CD4-positive, alpha-beta T cell treated with Interleukin-15 for 1 hour (primary cell): ENCODE results near the gene ZNF277.

Experiments
- DNase-seq: peaks from one replicate; pipeline ENCODE4 v3.0.0-alpha.2; 2020

Gene ZNF277, protein sequence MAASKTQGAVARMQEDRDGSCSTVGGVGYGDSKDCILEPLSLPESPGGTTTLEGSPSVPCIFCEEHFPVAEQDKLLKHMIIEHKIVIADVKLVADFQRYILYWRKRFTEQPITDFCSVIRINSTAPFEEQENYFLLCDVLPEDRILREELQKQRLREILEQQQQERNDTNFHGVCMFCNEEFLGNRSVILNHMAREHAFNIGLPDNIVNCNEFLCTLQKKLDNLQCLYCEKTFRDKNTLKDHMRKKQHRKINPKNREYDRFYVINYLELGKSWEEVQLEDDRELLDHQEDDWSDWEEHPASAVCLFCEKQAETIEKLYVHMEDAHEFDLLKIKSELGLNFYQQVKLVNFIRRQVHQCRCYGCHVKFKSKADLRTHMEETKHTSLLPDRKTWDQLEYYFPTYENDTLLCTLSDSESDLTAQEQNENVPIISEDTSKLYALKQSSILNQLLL

GRCh38 chr7:112206238-112206990 lies at the start of gene ZNF277, which contains the start of gene DOCK4:
Gene ZNF277, plus strand, starts transcription at chr7:112206695. Its CDS starts 22 bp downstream, at chr7:112206717.
Gene DOCK4, minus strand, starts transcription at chr7:112206399. Its CDS starts 261 bp downstream, at chr7:112206138.
- DNase-seq = peak; percentile 97

DNA sequence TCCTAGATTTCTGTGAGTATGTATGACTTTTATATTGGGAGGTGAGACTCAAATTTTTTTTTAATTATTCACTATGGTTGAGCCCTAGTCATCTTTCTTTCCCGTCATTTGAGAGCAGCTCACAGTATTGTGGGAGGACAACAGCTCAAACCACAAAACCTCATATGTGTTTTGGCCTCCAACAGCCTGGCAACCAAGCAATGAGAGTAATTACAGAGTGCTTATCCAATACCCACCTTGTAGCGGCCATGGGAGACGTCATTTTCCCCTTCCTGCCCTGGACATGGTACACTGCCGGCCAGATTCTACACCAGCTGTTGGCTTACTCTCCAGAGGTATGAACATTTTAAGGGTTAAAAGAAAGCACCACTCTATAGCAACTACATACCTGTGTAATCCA lies 49.4 kb upstream of the ZNF277 start:
- no peak for DNase-seq

- DNase-seq = no peak
Observed at GRCh38 chr7:112159351-112159750, 47.1 kb upstream of the ZNF277 start.

DNA sequence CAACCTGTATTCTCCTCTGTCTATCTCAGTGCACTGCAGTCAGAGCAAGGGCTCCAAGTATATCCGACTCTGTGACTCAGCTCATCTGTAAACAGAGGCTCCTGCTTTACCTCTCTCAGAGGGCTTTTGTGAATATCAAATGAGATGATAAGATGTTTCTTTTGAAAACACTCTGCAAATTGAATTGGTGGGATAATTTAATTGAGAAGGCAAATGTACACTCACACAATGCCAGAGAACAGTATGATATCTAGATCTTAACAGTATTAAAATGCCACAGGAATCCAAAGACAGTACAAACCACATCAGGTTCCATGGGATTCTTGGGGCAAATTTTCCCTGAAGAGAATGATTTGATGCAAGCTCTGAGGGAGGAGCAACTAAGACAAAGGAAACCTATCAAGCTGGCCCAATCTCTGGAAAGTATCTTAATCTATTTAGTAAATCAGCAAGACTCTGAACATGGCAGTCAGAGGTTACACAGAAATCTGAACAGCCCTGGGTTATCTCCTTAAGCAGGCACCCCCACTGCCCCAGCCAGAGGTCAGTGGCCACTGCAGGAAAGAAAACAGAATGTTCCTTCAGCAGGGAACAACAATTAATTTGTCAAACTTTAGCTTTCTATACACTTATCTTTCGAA lies 46.2 kb upstream of the ZNF277 start:
- no peak for DNase-seq

DNA sequence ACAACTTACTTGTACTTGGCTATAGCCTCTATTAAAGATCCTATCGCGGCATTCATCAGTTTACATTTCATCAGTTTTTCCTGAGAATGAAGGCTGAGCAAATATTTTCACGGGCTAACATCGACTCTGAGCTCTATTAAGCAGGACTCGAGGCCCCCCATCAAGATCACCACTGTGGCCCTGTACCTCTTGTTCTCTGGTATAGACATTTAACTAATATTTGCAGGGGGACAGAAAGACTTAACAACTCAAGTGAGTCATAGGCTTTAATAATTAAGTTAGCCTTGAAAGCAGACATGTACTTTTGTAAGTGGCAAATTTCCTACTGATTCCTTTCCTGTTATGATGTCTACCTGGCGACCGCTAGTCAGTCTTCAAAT lies 45.7 kb upstream of the ZNF277 start:
- DNase-seq = no peak

DNA sequence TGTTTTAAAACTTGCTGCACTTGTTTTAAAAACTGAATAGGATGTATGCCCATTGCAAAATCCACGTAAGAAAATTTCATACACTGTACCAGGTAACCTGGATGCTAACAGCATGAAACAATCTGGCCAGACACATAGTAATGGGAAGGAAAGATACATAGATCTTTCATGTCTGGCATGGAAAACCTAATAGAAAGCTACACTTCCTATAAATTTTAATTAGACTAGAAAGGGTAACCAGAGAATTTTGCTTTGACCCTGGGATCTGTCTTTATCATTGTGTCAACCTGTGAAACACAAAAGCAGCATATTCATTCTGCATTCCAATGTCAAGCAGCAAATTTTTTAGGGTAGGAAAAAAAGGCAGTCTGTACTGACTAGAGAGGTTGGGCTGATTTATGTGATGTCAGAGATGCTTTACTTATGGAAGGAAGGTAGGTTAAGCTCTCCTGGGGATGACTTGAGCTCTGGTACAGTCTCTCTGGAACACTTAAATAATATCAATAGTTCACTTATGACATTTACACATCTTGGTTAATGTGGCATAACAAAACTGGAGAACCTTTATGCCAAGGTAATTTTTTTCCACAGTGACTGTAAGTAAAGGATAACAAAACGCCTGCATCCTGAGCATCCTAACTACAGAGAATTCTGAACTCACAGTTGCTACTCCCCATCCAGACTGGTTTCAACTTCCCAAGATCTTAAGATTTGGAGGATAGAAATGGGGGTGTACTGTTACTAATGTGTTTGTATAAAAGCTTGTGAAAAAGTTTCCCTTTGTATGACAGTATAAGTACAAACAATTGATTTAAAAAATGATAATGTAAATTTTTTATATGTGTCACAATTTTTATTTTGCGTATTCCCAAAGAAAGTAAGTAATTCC lies 45.0 kb upstream of the ZNF277 start:
- no peak for DNase-seq

- no peak for DNase-seq
Observed at GRCh38 chr7:112162142-112162766, 44.2 kb upstream of the ZNF277 start.

DNA sequence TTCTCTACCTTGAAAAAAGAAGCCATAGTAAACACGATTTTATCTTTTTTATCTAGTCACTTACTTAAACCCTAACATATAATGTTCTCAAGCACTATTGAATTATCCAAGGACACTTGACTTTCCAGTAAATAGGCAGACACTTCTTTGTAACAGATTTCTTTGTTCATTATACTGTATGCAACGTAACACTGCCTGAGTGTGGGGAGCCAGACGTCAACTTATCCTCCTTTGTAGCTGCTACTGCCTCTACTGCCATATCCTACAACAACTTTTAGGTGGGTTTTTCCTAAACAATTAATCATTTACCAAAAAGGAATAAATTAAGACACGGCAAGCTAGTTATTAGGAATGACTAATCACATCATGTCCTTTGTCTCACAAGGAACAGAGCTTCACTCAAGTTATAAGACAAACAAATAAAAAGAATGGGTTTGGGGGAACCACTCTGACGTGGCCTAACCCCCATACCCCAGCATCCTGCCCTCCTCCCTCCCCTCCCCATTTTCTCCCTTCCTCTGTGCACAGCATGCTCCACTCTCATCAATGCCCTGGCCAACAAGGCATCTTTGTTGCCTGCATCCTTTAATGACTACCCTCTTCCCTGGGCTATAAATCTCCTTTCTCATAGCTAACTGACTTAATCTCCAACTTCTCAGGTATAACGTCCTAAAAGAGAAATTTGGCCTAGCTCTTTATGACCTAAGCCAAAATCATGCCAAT lies 43.5 kb upstream of the ZNF277 start:
- DNase-seq = no peak

DNA sequence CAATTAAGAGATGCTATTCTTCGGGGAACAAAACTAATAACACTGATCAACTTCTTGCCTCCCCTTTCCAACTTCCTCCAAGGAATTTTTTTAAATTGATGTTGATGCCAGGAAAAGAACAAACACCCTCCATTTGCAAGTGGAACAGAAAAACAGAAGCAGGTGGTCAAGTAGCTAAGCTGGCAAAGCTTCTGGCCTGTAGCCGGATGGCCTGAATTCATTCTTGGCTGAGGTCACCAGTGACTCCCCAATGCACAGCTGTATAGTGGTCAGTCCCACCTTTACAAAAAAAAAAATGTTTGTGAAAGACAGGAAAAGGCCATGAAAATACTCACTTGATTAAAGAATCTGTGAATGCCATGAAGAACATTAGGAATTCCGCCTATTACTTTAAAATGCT lies 39.3 kb upstream of the ZNF277 start:
- no peak for DNase-seq

GRCh38 chr7:112168915-112169314 lies 37.6 kb upstream of the ZNF277 start:
- DNase-seq = no peak

GRCh38 chr7:112171673-112172072 lies 34.8 kb upstream of the ZNF277 start:
- DNase-seq = no peak

- DNase-seq = no peak
Observed at GRCh38 chr7:112172870-112173567, 33.5 kb upstream of the ZNF277 start.

DNA sequence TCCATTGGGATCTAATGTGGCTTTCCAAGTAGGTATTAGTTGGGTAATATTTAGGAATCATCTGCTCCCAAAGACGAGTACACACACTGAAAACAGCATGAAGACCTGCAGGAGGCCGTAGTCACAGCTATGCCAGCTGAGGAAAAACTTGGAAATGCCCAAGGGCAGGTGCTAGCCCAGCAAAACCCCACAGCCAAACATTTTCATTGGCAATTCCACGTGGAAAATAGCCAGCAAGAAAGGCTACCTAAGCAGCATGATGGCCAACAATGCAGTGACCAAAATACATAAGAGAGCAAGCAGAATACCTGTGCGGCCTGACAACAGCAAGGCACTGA lies 33.0 kb upstream of the ZNF277 start:
- no peak for DNase-seq

DNA sequence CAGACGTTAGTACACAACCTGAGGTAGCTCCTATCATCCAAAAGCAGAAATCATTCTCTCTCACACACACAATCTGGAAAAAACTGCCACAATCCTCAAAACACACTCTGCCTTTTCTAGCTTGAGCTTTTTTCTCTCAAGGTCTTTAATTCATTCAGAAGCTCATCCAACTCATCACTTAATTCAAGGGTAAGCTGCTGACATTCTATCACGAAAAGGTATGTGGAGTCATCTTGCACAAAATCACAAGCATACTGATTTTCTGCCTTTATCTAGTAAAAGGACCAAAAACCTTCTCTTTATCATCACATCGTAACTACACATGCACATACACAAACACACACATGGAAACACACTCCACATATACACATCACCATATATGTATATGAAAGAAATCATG lies 32.3 kb upstream of the ZNF277 start:
- no peak for DNase-seq

DNA sequence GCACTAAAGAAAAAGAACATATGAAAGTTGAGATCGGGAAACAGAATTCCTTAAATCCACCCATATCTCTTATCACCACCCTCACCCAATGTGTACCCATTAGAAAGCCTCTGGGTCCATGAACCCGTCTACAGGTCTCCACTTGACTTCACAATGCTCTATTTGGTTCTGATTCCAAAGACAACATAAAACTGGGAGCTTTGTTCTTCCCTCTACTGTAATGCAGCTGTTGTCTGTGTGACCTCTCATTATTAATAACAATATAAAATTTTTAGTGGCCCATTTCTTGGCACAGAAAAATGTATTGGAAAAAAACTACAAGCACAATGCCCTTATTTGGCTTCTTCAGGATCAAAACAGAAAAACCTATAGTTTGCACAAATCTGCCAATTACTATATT lies 30.3 kb upstream of the ZNF277 start:
- DNase-seq = no peak

- no peak for DNase-seq
Observed at GRCh38 chr7:112176693-112177415, 29.6 kb upstream of the ZNF277 start.

DNA sequence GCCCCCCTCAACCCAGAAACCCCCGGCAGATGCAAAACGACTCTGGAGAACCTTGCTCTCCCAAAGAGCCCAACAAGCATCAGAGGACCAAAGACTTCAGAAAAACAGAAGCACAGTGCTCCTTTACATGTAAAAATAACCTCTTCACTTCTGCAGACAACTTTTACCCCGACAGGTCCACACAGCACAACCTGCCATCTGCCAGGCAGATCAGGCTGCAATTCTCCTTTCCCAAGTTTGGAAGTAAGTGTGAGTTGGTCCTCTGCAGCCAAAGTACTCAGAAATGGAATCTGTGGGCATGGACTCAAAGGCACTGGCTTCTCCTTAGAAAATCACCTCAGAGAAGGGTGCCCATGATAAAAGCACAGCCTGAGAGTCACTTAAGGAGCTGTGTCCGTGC lies 26.3 kb upstream of the ZNF277 start:
- DNase-seq = no peak

DNA sequence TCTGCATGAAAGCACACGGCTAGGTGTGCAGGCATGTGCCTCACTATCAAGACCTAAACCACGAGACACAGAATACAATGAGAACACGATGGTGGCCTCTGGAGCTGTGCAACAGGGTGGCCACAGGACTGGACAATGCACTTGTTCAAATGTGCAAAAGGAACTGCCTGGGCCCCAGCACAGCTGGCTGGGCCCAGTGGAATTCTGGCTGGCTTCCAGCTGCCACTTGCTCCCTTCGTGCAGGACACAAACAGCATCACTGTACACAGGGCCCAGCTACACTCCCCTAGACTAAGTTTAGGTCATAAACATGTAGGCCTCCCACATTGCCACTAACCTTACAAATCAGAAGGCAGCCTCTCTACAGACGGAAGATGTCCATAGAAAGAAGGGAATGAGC lies 23.7 kb upstream of the ZNF277 start:
- DNase-seq = no peak

- DNase-seq = no peak
Observed at GRCh38 chr7:112183266-112183665, 23.2 kb upstream of the ZNF277 start.

- DNase-seq = no peak
Observed at GRCh38 chr7:112184455-112184854, 22.0 kb upstream of the ZNF277 start.
